H9 (cell line): ENCODE data around the gene TSPAN5. TPM values are rescaled to one million over a fixed set of nuclear protein-coding genes. Genes with fewer than 3 reads are reported as not detected.

ENCODE experiments used
- DNase-seq: peaks from one replicate; pipeline ENCODE4 v3.0.0-alpha.2; 2017
- H2AFZ ChIP-seq: one replicate; pipeline ENCODE4 v1.6.1; 2013; ENCODE audit warnings: mild to moderate bottlenecking, low read length, control low read depth, moderate library complexity
- H2AK5ac ChIP-seq: 2 replicates; pipeline ENCODE4 v1.6.1; 2013; ENCODE audit warnings: low read length, control low read depth, mixed read lengths; ENCODE audit not compliant: insufficient read length
- H2BK120ac ChIP-seq: one replicate; pipeline ENCODE4 v1.6.1; 2013; ENCODE audit warnings: low read depth, mild to moderate bottlenecking, low read length, control low read depth, inconsistent platforms; ENCODE audit not compliant: poor library complexity, severe bottlenecking
- H2BK12ac ChIP-seq: 2 replicates; pipeline ENCODE4 v1.6.1; 2013; ENCODE audit warnings: low read length, control low read depth, mixed read lengths, low read depth; ENCODE audit not compliant: insufficient read length
- H2BK15ac ChIP-seq: 2 replicates; pipeline ENCODE4 v1.6.1; 2013; ENCODE audit warnings: low read depth, low read length, control low read depth
- H2BK20ac ChIP-seq: one replicate; pipeline ENCODE4 v1.6.1; 2013; ENCODE audit warnings: low read depth, mild to moderate bottlenecking, low read length, control low read depth, inconsistent platforms; ENCODE audit not compliant: poor library complexity, severe bottlenecking
- H2BK5ac ChIP-seq: 2 replicates; pipeline ENCODE4 v1.6.1; 2013; ENCODE audit warnings: low read length, control low read depth, mixed read lengths; ENCODE audit not compliant: insufficient read length
- H3K14ac ChIP-seq: 2 replicates; pipeline ENCODE4 v1.6.1; 2013; ENCODE audit warnings: low read length, control low read depth; ENCODE audit not compliant: insufficient read depth
- H3K18ac ChIP-seq: 2 replicates; pipeline ENCODE4 v1.6.1; 2013; ENCODE audit warnings: low read depth, mild to moderate bottlenecking, mixed read lengths, low read length, control low read depth; ENCODE audit not compliant: insufficient read length
- H3K23ac ChIP-seq: 2 replicates; pipeline ENCODE4 v1.6.1; 2013; ENCODE audit warnings: low read length, control low read depth, mixed read lengths, low read depth; ENCODE audit not compliant: insufficient read length
- H3K23me2 ChIP-seq: 2 replicates; pipeline ENCODE4 v1.6.1; 2013; ENCODE audit warnings: low read depth, mild to moderate bottlenecking, mixed read lengths, low read length, control low read depth; ENCODE audit not compliant: insufficient read length, poor library complexity, severe bottlenecking
- H3K27ac ChIP-seq: 2 replicates; pipeline ENCODE4 v1.5.1; 2013; ENCODE audit warnings: low read length, control low read depth, mixed read lengths, low read depth; ENCODE audit not compliant: insufficient read length
- H3K27me3 ChIP-seq: 2 replicates; pipeline ENCODE4 v1.6.1; 2013; ENCODE audit warnings: low read length, control low read depth, inconsistent platforms; ENCODE audit not compliant: insufficient read depth
- H3K4ac ChIP-seq: 2 replicates; pipeline ENCODE4 v1.6.1; 2013; ENCODE audit warnings: low read depth, mild to moderate bottlenecking, control low read depth, inconsistent platforms, low read length, moderate library complexity
- H3K4me1 ChIP-seq: 2 replicates; pipeline ENCODE4 v1.6.1; 2013; ENCODE audit warnings: low read length, control low read depth, inconsistent platforms; ENCODE audit not compliant: insufficient read depth
- H3K4me2 ChIP-seq: 2 replicates; pipeline ENCODE4 v1.6.1; 2013; ENCODE audit warnings: low read length, control low read depth, mixed read lengths; ENCODE audit not compliant: insufficient read length, insufficient read depth
- H3K56ac ChIP-seq: 2 replicates; pipeline ENCODE4 v1.6.1; 2013; ENCODE audit warnings: low read depth, mild to moderate bottlenecking, mixed read lengths, low read length, control low read depth; ENCODE audit not compliant: insufficient read length
- H3K79me1 ChIP-seq: 2 replicates; pipeline ENCODE4 v1.6.1; 2013; ENCODE audit warnings: low read depth, mild to moderate bottlenecking, moderate library complexity, low read length, control low read depth, inconsistent platforms; ENCODE audit not compliant: insufficient read depth, poor library complexity, severe bottlenecking
- H3K79me2 ChIP-seq: 2 replicates; pipeline ENCODE4 v1.6.1; 2013; ENCODE audit warnings: low read length, control low read depth, inconsistent platforms; ENCODE audit not compliant: insufficient read depth
- H3K9ac ChIP-seq: 2 replicates; pipeline ENCODE4 v1.6.1; 2013; ENCODE audit warnings: low read length, control low read depth, mixed read lengths; ENCODE audit not compliant: insufficient read length; ENCODE audit errors: extremely low read depth
- H3K9me3 ChIP-seq: one replicate; pipeline ENCODE4 v1.6.1; 2013; ENCODE audit warnings: low read depth, low read length, inconsistent platforms; ENCODE audit not compliant: control insufficient read depth
- H3T11ph ChIP-seq: one replicate; pipeline ENCODE4 v1.6.1; 2013; ENCODE audit warnings: mild to moderate bottlenecking, low read length, control low read depth, inconsistent platforms
- H4K20me1 ChIP-seq: one replicate; pipeline ENCODE4 v1.6.1; 2013; ENCODE audit not compliant: control insufficient read depth, insufficient read length, insufficient read depth
- H4K5ac ChIP-seq: 2 replicates; pipeline ENCODE4 v1.6.1; 2013; ENCODE audit warnings: low read depth, mild to moderate bottlenecking, mixed read lengths, low read length, control low read depth; ENCODE audit not compliant: insufficient read length
- H4K8ac ChIP-seq: replicated peaks from 2 replicates; pipeline ENCODE4 v1.6.1; 2013; ENCODE audit warnings: low read length, control low read depth, mixed read lengths, low read depth; ENCODE audit not compliant: insufficient read length
- H4K91ac ChIP-seq: 2 replicates; pipeline ENCODE4 v1.6.1; 2013; ENCODE audit warnings: low read depth, mild to moderate bottlenecking, moderate library complexity, mixed read lengths, low read length, control low read depth; ENCODE audit not compliant: insufficient read length
- H3K27ac Mint-ChIP-seq, 3 experiments: 2 replicates in 2 of 3; 3 replicates in 1 of 3; pipeline ENCODE4 v1.8.0; 2020 to 2021; ENCODE audit warnings: mixed read lengths in 3 of 3, mild to moderate bottlenecking in 1 of 3, moderate library complexity in 1 of 3
- H3K27me3 Mint-ChIP-seq: 2 replicates; pipeline ENCODE4 v1.8.0; 2021; ENCODE audit warnings: low read depth, mild to moderate bottlenecking, moderate library complexity, mixed read lengths
- H3K36me3 Mint-ChIP-seq, 3 experiments: 2 replicates in 2 of 3; 3 replicates in 1 of 3; pipeline ENCODE4 v1.8.0; 2020 to 2021; ENCODE audit warnings: low read depth in 3 of 3, mixed read lengths in 3 of 3; ENCODE audit not compliant: insufficient read depth in 1 of 3
- H3K4me1 Mint-ChIP-seq, 2 experiments: 2 replicates each; pipeline ENCODE4 v1.8.0; 2020; ENCODE audit warnings: mixed read lengths in 2 of 2
- H3K4me3 Mint-ChIP-seq, 2 experiments: 2 replicates in 1 of 2; 3 replicates in 1 of 2; pipeline ENCODE4 v1.8.0; 2020 to 2021; ENCODE audit warnings: mild to moderate bottlenecking in 2 of 2, mixed read lengths in 2 of 2, moderate library complexity in 1 of 2
- H3K9me3 Mint-ChIP-seq, 2 experiments: 2 replicates in 1 of 2; 3 replicates in 1 of 2; pipeline ENCODE4 v1.8.0; 2020; ENCODE audit warnings: mild to moderate bottlenecking in 2 of 2, mixed read lengths in 2 of 2, moderate library complexity in 1 of 2
- WGBS: extraction: QIAGEN DNeasy Blood & Tissue Kit; methylation state at CpG from one replicate; pipeline ENCODE4 v1.1.7; 2013; ENCODE audit warnings: missing lambda C conversion rate, low lambda C conversion rate, mixed read lengths; ENCODE audit not compliant: insufficient read length; ENCODE audit errors: extremely low coverage; 5-methylcytosine and 5-hydroxymethylcytosine counted together
- total RNA-seq: library from RNA; stranded (reverse); gene quantifications from 2 replicates; pipeline ENCODE4 v1.2.1, GENCODE V29; 2021
- TF ChIP-seq, protein P1 (sequence below): fragments of 200-600 bp; sonication (generic); conservative IDR thresholded peaks from 3 replicates; pipeline ENCODE4 v1.8.0; 2021; ENCODE audit warnings: antibody characterized with exemption, mild to moderate bottlenecking

The TSPAN5 gene
- total RNA-seq, 1 experiment from 2014 or later, result 7.0 TPM

DNA sequence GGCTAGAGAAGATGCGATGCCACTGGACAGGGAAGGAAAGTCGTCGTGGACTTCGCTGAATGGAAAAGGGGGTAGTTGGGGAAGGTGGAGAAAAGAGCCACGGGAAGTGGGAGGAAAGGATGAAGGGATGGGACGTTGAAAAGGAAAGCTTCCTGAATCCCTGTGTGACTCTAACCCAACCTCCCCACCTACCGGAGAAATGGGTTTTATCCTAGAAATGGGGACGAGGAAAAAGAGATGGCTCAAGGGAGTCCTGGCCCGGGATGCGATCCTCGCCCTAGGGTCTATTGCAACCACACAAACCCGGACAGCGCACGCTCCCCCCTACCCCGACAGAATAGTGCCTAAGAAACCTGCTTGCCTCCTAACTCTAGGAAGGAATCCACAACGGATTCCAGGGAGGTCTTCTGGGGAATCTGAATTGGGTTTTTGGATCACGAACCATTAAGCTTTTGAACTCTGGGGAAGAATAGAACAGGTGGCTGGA lies 738 bp upstream of the TSPAN5 start:
- WGBS, result no CpG with 5 or more reads among the region's 17 CpGs
- Histone ChIP-seq H2AFZ (no peak overlapping the region), H3K4ac (no peak overlapping the region), H3K79me1 (no peaks in the 10 kb centered on the region), H3K79me2 (no peaks in the 10 kb centered on the region; the same call in 1 of the 2 replicates), H2BK120ac (no peak overlapping the region), H2BK20ac (no peak overlapping the region), H3K4me2 (peak overlapping the region; percentile 90), H3K27me3 (peaks cover 5% of the 10 kb centered on the region; the same call in 1 of the 2 replicates), H3K23me2 (peaks cover 21% of the 10 kb centered on the region), H3K4me1 (peaks cover 6% of the 10 kb centered on the region; the same call in 1 of the 2 replicates), H3K56ac (no peak overlapping the region), H2BK15ac (no peak overlapping the region), H3K27ac (no peak overlapping the region), H3T11ph (no peak overlapping the region), H4K5ac (no peak overlapping the region), H3K9ac (peak overlapping the region; percentile 52), H3K18ac (peak overlapping the region; percentile 60), H4K8ac (no peak overlapping the region), H3K14ac (peak overlapping the region; percentile 40; the same call in 1 of the 2 replicates), H2BK5ac (no peak overlapping the region), H4K20me1 (no peaks in the 10 kb centered on the region), H4K91ac (no peak overlapping the region), H2AK5ac (no peak overlapping the region), H3K23ac (no peak overlapping the region), H3K9me3 (no peaks in the 10 kb centered on the region), H2BK12ac (no peak overlapping the region)
- H3K4me1 Mint-ChIP-seq, result peaks cover 66% of the 10 kb centered on the region in 2 experiments
- H3K27me3 Mint-ChIP-seq, result peaks cover 58% of the 10 kb centered on the region
- H3K4me3 Mint-ChIP-seq, result peak overlapping the region; percentile 75 to 98
- TF ChIP-seq, protein P1, sequence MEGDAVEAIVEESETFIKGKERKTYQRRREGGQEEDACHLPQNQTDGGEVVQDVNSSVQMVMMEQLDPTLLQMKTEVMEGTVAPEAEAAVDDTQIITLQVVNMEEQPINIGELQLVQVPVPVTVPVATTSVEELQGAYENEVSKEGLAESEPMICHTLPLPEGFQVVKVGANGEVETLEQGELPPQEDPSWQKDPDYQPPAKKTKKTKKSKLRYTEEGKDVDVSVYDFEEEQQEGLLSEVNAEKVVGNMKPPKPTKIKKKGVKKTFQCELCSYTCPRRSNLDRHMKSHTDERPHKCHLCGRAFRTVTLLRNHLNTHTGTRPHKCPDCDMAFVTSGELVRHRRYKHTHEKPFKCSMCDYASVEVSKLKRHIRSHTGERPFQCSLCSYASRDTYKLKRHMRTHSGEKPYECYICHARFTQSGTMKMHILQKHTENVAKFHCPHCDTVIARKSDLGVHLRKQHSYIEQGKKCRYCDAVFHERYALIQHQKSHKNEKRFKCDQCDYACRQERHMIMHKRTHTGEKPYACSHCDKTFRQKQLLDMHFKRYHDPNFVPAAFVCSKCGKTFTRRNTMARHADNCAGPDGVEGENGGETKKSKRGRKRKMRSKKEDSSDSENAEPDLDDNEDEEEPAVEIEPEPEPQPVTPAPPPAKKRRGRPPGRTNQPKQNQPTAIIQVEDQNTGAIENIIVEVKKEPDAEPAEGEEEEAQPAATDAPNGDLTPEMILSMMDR, result peak; percentile 22; the same call in 1 of the 3 replicates
- peaks cover 1 to 4% (median 2%) of the 10 kb centered on the region in 3 experiments; a peak in 6 of 7 replicates for H3K36me3 Mint-ChIP-seq
- peak overlapping the region in 1 of 3 experiments; percentile 58; a peak in 4 of 7 replicates for H3K27ac Mint-ChIP-seq
- H3K9me3 Mint-ChIP-seq, result peaks cover 5 to 9% of the 10 kb centered on the region in 2 experiments
- DNase-seq, result peak; percentile 49
